Right kidney (tissue), 1 donor: ENCODE results near the gene FGF2.
"Not testable (repeated sequence)": the region's sequence is repeated elsewhere in the genome, so short reads cannot be mapped to it uniquely, and the experiment has no call there.

Experiments used
- DNase-seq: peaks from one replicate; pipeline ENCODE4 v3.0.0-alpha.2; 2016

FGF2 gene

GRCh38 chr4:122922877-122923511 lies 96.4 kb downstream of the FGF2 start:
- DNase-seq = no peak

- DNase-seq = no peak
These were observed 102.3 kb downstream of the FGF2 start for GRCh38 chr4:122928930-122929329.

GRCh38 chr4:122930862-122931261 lies 104.2 kb downstream of the FGF2 start:
- no peak for DNase-seq

GRCh38 chr4:122932763-122933162 lies 106.1 kb downstream of the FGF2 start:
- no peak for DNase-seq

GRCh38 chr4:122945136-122945535 lies 118.5 kb downstream of the FGF2 start:
- not testable (repeated sequence) for DNase-seq

GRCh38 chr4:122946142-122946541 lies 119.5 kb downstream of the FGF2 start:
- DNase-seq = no peak
